A549 (cell line): ENCODE results near the gene USP20. TPM values are rescaled to one million over a fixed set of nuclear protein-coding genes. Genes with fewer than 3 reads are reported as not detected.

ENCODE experiments used
- ATAC-seq, 2 experiments: fragments of 200-7000 bp in 1 of 2; fragments of >200 bp in 1 of 2; cut with Nextera tagmentation in 1 of 2; cut with Tn5 transposase in 1 of 2; 3 replicates each; pipeline versions ENCODE4 v1.8.0 to v1.9.1; 2018 to 2020; ENCODE audit warnings: mild to moderate bottlenecking in 1 of 2, moderate library complexity in 1 of 2
- CTCF ChIA-PET: fragments of 300-600 bp; sonication (Branson Sonifier 250); formaldehyde crosslinking; extraction: SDS; loops from one replicate; lab custom pipeline; 2021; ENCODE audit warnings: antibody characterized with exemption, inconsistent platforms; lab: Yijun Ruan, JAX
- POLR2A ChIA-PET: fragments of 350-600 bp; formaldehyde crosslinking; extraction: SDS; loops from one replicate; lab custom pipeline; 2021; ENCODE audit warnings: antibody characterized with exemption, inconsistent platforms; lab: Yijun Ruan, JAX
- DNase-seq, 2 experiments: peaks; one replicate each; pipeline versions ENCODE4 v3.0.0 to v3.0.0-alpha.2; 2011 to 2016; ENCODE audit warnings: low read depth in 1 of 2, low spot score in 1 of 2
- FAIRE-seq: peaks from 2 replicates; lab custom pipeline; 2011; peaks lifted over from hg19 to GRCh38; lab: Jason Lieb, UNC
- H3K27ac ChIP-seq, 2 experiments: fragments of >200 bp; sonication (Bioruptor Twin); formaldehyde crosslinking; 3 replicates each; pipeline ENCODE4 v1.5.1; 2016 to 2017
- H3K4me1 ChIP-seq: fragments of >200 bp; sonication (Bioruptor Twin); formaldehyde crosslinking; 3 replicates; pipeline ENCODE4 v1.6.1; 2016
- H3K4me2 ChIP-seq: fragments of >200 bp; sonication (Bioruptor Twin); formaldehyde crosslinking; 3 replicates; pipeline ENCODE4 v1.6.1; 2016
- H3K4me3 ChIP-seq: fragments of >200 bp; sonication (Bioruptor Twin); formaldehyde crosslinking; 3 replicates; pipeline ENCODE4 v1.5.1; 2016
- H3K9me3 ChIP-seq: fragments of >200 bp; sonication (Bioruptor Twin); formaldehyde crosslinking; 3 replicates; pipeline ENCODE4 v1.6.1; 2016
- BHLHE40 ChIP-seq: IDR thresholded peaks from 2 replicates; pipeline ENCODE4 v1.6.1; 2012; ENCODE audit warnings: low read depth, low read length, inconsistent platforms
- CBX2 ChIP-seq: fragments of 200-600 bp; sonication (generic); IDR thresholded peaks from 2 replicates; pipeline ENCODE4 v1.6.1; 2016; ENCODE audit warnings: low read depth, mild to moderate bottlenecking, borderline replicate concordance
- E2F6 ChIP-seq: IDR thresholded peaks from 2 replicates; pipeline ENCODE4 v1.6.1; 2012; ENCODE audit warnings: low read depth, borderline replicate concordance
- EHF ChIP-seq: fragments of 250-450 bp; sonication (Bioruptor Pico); IDR thresholded peaks from 2 replicates; pipeline ENCODE4 v1.5.0; 2020; ENCODE audit warnings: mild to moderate bottlenecking
- EP300 ChIP-seq, 2 experiments: fragments of >200 bp; sonication (Bioruptor Twin); formaldehyde crosslinking; IDR thresholded peaks; 2 replicates in 1 of 2; 3 replicates in 1 of 2; pipeline ENCODE4 v1.6.1; 2016 to 2017
- FOXS1 ChIP-seq: fragments of 250-450 bp; sonication (Bioruptor Pico); IDR thresholded peaks from 2 replicates; pipeline ENCODE4 v1.5.0; 2020; ENCODE audit warnings: mild to moderate bottlenecking, moderate library complexity
- HDAC2 ChIP-seq: fragments of 200-600 bp; sonication (generic); IDR thresholded peaks from 2 replicates; pipeline ENCODE4 v1.6.1; 2016
- HMGXB4 ChIP-seq: fragments of 250-450 bp; sonication (Bioruptor Pico); IDR thresholded peaks from 2 replicates; pipeline ENCODE4 v1.5.0; 2021; ENCODE audit warnings: mild to moderate bottlenecking, moderate library complexity, borderline replicate concordance
- HOXB5 ChIP-seq: fragments of 250-450 bp; sonication (Bioruptor Pico); IDR thresholded peaks from 2 replicates; pipeline ENCODE4 v1.5.0; 2020; ENCODE audit warnings: mild to moderate bottlenecking, moderate library complexity
- KDM1A ChIP-seq: fragments of 200-600 bp; sonication (generic); IDR thresholded peaks from 2 replicates; pipeline ENCODE4 v1.6.1; 2016; ENCODE audit warnings: low read depth, mild to moderate bottlenecking
- KDM5A ChIP-seq: fragments of 200-600 bp; sonication (generic); IDR thresholded peaks from 2 replicates; pipeline ENCODE4 v1.6.1; 2016; ENCODE audit warnings: antibody characterized with exemption, mild to moderate bottlenecking
- MAFK ChIP-seq: fragments of 450-650 bp; IDR thresholded peaks from 2 replicates; pipeline ENCODE4 v1.6.1; 2014; ENCODE audit not compliant: partially characterized antibody
- RNF2 ChIP-seq: fragments of 200-600 bp; sonication (generic); IDR thresholded peaks from 2 replicates; pipeline ENCODE4 v1.6.1; 2016; ENCODE audit warnings: low read depth, mild to moderate bottlenecking, antibody characterized with exemption, moderate library complexity, borderline replicate concordance
- TP53 ChIP-seq: fragments of 250-450 bp; sonication (Bioruptor Pico); IDR thresholded peaks from 2 replicates; pipeline ENCODE4 v1.5.0; 2021; ENCODE audit warnings: mild to moderate bottlenecking, moderate library complexity
- ZC3H11A ChIP-seq: fragments of 450-650 bp; IDR thresholded peaks from 2 replicates; pipeline ENCODE4 v1.6.1; 2014; ENCODE audit warnings: antibody characterized with exemption, mild to moderate bottlenecking
- WGBS: methylation state at CpG from one replicate; pipeline ENCODE4 v1.1.6; 2017; ENCODE audit errors: missing lambda C conversion rate; 5-methylcytosine and 5-hydroxymethylcytosine counted together
- polyA plus RNA-seq, 4 experiments: library from polyadenylated mRNA; depleted of rRNA in 3 of 4; stranded (reverse); fragments of >200 nt; fragmentation: RNase III in 1 of 4; extraction: RNeasy Plus Mini Kit Qiagen cat#74134 plus additional on column Dnase treatment in 1 of 4; gene quantifications; 2 replicates in 3 of 4; 3 replicates in 1 of 4; pipeline ENCODE4 v1.2.3, GENCODE V29; 2011 to 2017
- TF ChIP-seq, protein P1 (sequence below): fragments of >200 bp; sonication (Bioruptor Twin); formaldehyde crosslinking; IDR thresholded peaks from 3 replicates; pipeline ENCODE4 v1.6.1; 2016
- TF ChIP-seq, protein P2 (sequence below): fragments of >200 bp; sonication (Bioruptor Twin); formaldehyde crosslinking; IDR thresholded peaks from 2 replicates; pipeline ENCODE4 v1.6.1; 2016
- TF ChIP-seq, protein P3 (sequence below): fragments of 250-450 bp; sonication (Bioruptor Pico); IDR thresholded peaks from 2 replicates; pipeline ENCODE4 v1.5.0; 2020; ENCODE audit warnings: low read depth, mild to moderate bottlenecking, moderate library complexity

USP20 gene
- polyA plus RNA-seq, 2 of the 4 experiments (the other 2 are of a cell fraction): 3.9 to 5.0 TPM

DNA sequence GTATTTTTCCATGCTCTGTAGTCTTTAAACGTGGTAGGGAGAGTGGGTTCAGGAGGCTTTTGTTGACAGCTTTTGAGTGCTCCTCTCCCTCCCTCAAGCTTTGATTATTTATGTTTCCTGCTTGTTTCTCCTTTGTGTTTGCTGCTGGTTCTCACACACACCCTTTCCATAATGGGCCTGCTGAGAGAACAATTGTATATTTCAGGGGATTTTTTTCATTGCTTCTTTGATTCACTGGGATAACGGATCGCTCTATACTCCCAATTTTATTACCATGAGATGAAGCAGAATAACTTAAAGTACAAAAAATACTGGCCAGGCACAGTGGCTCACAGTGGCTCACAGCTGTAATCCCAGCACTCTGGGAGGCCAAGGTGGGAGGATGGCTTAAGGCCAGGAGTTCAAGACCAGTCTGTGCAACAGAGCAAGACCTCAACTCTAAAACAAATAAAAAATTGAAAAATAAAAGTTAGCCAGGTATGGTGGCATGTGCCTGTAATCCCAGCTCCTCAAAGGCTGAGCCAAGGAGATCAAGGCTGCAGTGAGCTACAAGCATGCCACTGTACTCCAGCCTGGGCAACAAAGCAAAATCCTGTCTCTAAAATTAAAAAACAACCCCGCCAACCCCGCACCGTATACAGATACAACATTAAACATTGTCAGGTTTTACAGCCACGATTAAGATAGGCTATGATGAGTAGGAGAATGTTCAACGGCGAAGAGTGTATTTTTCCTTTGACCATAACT lies 66.9 kb downstream of the USP20 start:
- ATAC-seq (no peak), FAIRE-seq (no peak), DNase-seq (no peak)
- H3K27ac ChIP-seq: no peak overlapping the region
- WGBS: 91% methylated on average over 9 of the region's 9 CpGs
- TF ChIP-seq HMGXB4 (CRISPR knock-in tag): no peak
- TF ChIP-seq, protein P1, sequence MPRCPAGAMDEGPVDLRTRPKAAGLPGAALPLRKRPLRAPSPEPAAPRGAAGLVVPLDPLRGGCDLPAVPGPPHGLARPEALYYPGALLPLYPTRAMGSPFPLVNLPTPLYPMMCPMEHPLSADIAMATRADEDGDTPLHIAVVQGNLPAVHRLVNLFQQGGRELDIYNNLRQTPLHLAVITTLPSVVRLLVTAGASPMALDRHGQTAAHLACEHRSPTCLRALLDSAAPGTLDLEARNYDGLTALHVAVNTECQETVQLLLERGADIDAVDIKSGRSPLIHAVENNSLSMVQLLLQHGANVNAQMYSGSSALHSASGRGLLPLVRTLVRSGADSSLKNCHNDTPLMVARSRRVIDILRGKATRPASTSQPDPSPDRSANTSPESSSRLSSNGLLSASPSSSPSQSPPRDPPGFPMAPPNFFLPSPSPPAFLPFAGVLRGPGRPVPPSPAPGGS: no peak
- no peak for TF ChIP-seq EP300 (IDR thresholded peaks at IDR 0.05)
- TF ChIP-seq HOXB5 (CRISPR knock-in tag): no peak
- TF ChIP-seq RNF2: no peak
- no peak for TF ChIP-seq E2F6
- TF ChIP-seq EHF (CRISPR knock-in tag): no peak
- no peak for TF ChIP-seq TP53 (CRISPR knock-in tag)
- no peak overlapping the region for H3K4me3 ChIP-seq
- POLR2A ChIA-PET: no interaction called here
- no peaks in the 10 kb centered on the region for H3K9me3 ChIP-seq
- no peaks in the 10 kb centered on the region for H3K4me1 ChIP-seq
- CTCF ChIA-PET: interaction anchor here (0.6 to 1.5 kb wide), 6 partner anchors 16 to 334 kb away, joined by 3 to 4 read pairs (median 4); no protein-coding TSS in a partner anchor
- H3K4me2 ChIP-seq: no peak overlapping the region

- 89% methylated on average over 8 of the region's 8 CpGs for WGBS
- Histone ChIP-seq H3K4me3 (no peak overlapping the region), H3K27ac (no peak overlapping the region), H3K9me3 (no peaks in the 10 kb centered on the region), H3K4me1 (no peaks in the 10 kb centered on the region), H3K4me2 (no peak overlapping the region)
- no peak for DNase-seq
- CTCF ChIA-PET: interaction anchor here (1.3 to 1.5 kb wide), 3 partner anchors 16 to 334 kb away, joined by 3 to 4 read pairs (median 4); no protein-coding TSS in a partner anchor
- ATAC-seq: no peak
- POLR2A ChIA-PET: no interaction called here
- FAIRE-seq: no peak
- no peak for TF ChIP-seq FOXS1
- no peak for TF ChIP-seq MAFK
- TF ChIP-seq CBX2: no peak
- TF ChIP-seq, protein P2, sequence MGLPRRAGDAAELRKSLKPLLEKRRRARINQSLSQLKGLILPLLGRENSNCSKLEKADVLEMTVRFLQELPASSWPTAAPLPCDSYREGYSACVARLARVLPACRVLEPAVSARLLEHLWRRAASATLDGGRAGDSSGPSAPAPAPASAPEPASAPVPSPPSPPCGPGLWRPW: no peak
- no peak for TF ChIP-seq ZC3H11A
- TF ChIP-seq HDAC2: no peak
- TF ChIP-seq, protein P1: no peak
- TF ChIP-seq BHLHE40: no peak
- no peak for TF ChIP-seq KDM5A
- TF ChIP-seq, protein P3, sequence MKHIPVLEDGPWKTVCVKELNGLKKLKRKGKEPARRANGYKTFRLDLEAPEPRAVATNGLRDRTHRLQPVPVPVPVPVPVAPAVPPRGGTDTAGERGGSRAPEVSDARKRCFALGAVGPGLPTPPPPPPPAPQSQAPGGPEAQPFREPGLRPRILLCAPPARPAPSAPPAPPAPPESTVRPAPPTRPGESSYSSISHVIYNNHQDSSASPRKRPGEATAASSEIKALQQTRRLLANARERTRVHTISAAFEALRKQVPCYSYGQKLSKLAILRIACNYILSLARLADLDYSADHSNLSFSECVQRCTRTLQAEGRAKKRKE (CRISPR knock-in tag): no peak
- no peak for TF ChIP-seq KDM1A
- no peak for TF ChIP-seq HOXB5 (CRISPR knock-in tag)
- TF ChIP-seq, all 56 proteins: peak for 0
Observed at GRCh38 chr9:129902740-129903134, 67.5 kb downstream of the USP20 start.
